Measurements from ENCODE around the gene PRKCE. TPM values are rescaled to one million over a fixed set of nuclear protein-coding genes. Genes with fewer than 3 reads are reported as not detected.

Gene PRKCE
- total RNA-seq, 2 experiments from 2014 or later = 12.5 to 13.6 TPM

- POLR2A ChIA-PET = no interaction called here
Observed at GRCh38 chr2:45973426-45973825, 322.0 kb downstream of the PRKCE start.

GRCh38 chr2:45974056-45974455 lies 322.6 kb downstream of the PRKCE start:
- Mint-ChIP-seq H3K4me3 (no peak overlapping the region), H3K4me1 (ENCODE audit: low read depth) (no peaks in the 10 kb centered on the region), H3K9me3 (no peaks in the 10 kb centered on the region), H3K27me3 (no peaks in the 10 kb centered on the region), H3K27ac (no peak overlapping the region), H3K36me3 (no peaks in the 10 kb centered on the region)
- DNase-seq = no peak
- CTCF ChIA-PET = no interaction called here
- POLR2A ChIA-PET = no interaction called here
- intact Hi-C loops (cut with micrococcal nuclease) = no loop called here

More at GRCh38 chr2:45973426-45973825, 322.0 kb downstream of the PRKCE start:
- no peaks in the 10 kb centered on the region for H3K4me1 Mint-ChIP-seq (ENCODE audit: low read depth)
- CTCF ChIA-PET = no interaction called here
- intact Hi-C loops (cut with micrococcal nuclease) = no loop called here
- H3K27ac Mint-ChIP-seq = no peak overlapping the region
- DNase-seq = no peak
- no peaks in the 10 kb centered on the region for H3K9me3 Mint-ChIP-seq
- H3K4me3 Mint-ChIP-seq = no peak overlapping the region
- H3K27me3 Mint-ChIP-seq = no peaks in the 10 kb centered on the region
- no peaks in the 10 kb centered on the region for H3K36me3 Mint-ChIP-seq

GRCh38 chr2:45974762-45975408 lies 323.4 kb downstream of the PRKCE start:
- POLR2A ChIA-PET = no interaction called here
- Mint-ChIP-seq H3K36me3 (no peaks in the 10 kb centered on the region), H3K27ac (no peak overlapping the region), H3K4me1 (ENCODE audit: low read depth) (no peaks in the 10 kb centered on the region), H3K9me3 (no peaks in the 10 kb centered on the region), H3K27me3 (no peaks in the 10 kb centered on the region), H3K4me3 (no peak overlapping the region)
- intact Hi-C loops (cut with micrococcal nuclease) = no loop called here
- CTCF ChIA-PET = no interaction called here
- DNase-seq = no peak

- Mint-ChIP-seq H3K4me3 (no peak overlapping the region), H3K27ac (no peak overlapping the region), H3K27me3 (no peaks in the 10 kb centered on the region), H3K36me3 (no peaks in the 10 kb centered on the region), H3K4me1 (ENCODE audit: low read depth) (no peaks in the 10 kb centered on the region), H3K9me3 (no peaks in the 10 kb centered on the region)
- intact Hi-C loops (cut with micrococcal nuclease) = no loop called here
- CTCF ChIA-PET = no interaction called here
- POLR2A ChIA-PET = no interaction called here
- DNase-seq = no peak
Observed at GRCh38 chr2:45975752-45976517, 324.5 kb downstream of the PRKCE start.

GRCh38 chr2:45978302-45978859 lies 326.9 kb downstream of the PRKCE start:
- ChIA-PET POLR2A (no interaction called here), CTCF (interaction anchor here (1.4 kb wide), 1 partner anchor 14 kb away, joined by 3 read pairs; no protein-coding TSS in a partner anchor)
- H3K4me1 Mint-ChIP-seq (ENCODE audit: low read depth) = no peaks in the 10 kb centered on the region
- no peak overlapping the region for H3K4me3 Mint-ChIP-seq
- H3K27ac Mint-ChIP-seq = no peak overlapping the region
- H3K36me3 Mint-ChIP-seq = no peaks in the 10 kb centered on the region
- no peak for DNase-seq
- intact Hi-C loops (cut with micrococcal nuclease) = no loop called here
- no peaks in the 10 kb centered on the region for H3K27me3 Mint-ChIP-seq
- no peaks in the 10 kb centered on the region for H3K9me3 Mint-ChIP-seq

- Mint-ChIP-seq H3K27ac (no peak overlapping the region), H3K4me1 (ENCODE audit: low read depth) (no peaks in the 10 kb centered on the region), H3K9me3 (no peaks in the 10 kb centered on the region), H3K36me3 (no peaks in the 10 kb centered on the region), H3K4me3 (no peak overlapping the region), H3K27me3 (no peaks in the 10 kb centered on the region)
- intact Hi-C loops (cut with micrococcal nuclease) = no loop called here
- ChIA-PET POLR2A (no interaction called here), CTCF (no interaction called here)
- DNase-seq = no peak
Observed at GRCh38 chr2:45979065-45979464, 327.6 kb downstream of the PRKCE start.

GRCh38 chr2:45980161-45980865 lies 328.8 kb downstream of the PRKCE start:
- no peak for DNase-seq
- Mint-ChIP-seq H3K4me3 (no peak overlapping the region), H3K9me3 (no peaks in the 10 kb centered on the region), H3K27ac (no peak overlapping the region), H3K4me1 (ENCODE audit: low read depth) (no peaks in the 10 kb centered on the region), H3K36me3 (no peaks in the 10 kb centered on the region), H3K27me3 (no peaks in the 10 kb centered on the region)
- intact Hi-C loops (cut with micrococcal nuclease) = no loop called here
- CTCF ChIA-PET = interaction anchor here (1.3 kb wide), 1 partner anchor 14 kb away, joined by 3 read pairs; no protein-coding TSS in a partner anchor
- POLR2A ChIA-PET = no interaction called here

GRCh38 chr2:45981384-45981930 lies 330.0 kb downstream of the PRKCE start:
- Mint-ChIP-seq H3K27me3 (no peaks in the 10 kb centered on the region), H3K9me3 (no peaks in the 10 kb centered on the region), H3K4me1 (ENCODE audit: low read depth) (no peaks in the 10 kb centered on the region), H3K36me3 (no peaks in the 10 kb centered on the region), H3K27ac (no peak overlapping the region), H3K4me3 (no peak overlapping the region)
- intact Hi-C loops (cut with micrococcal nuclease) = no loop called here
- no peak for DNase-seq
- ChIA-PET POLR2A (no interaction called here), CTCF (interaction anchor here (1.3 kb wide), 1 partner anchor 12 kb away, joined by 3 read pairs; no protein-coding TSS in a partner anchor)

GRCh38 chr2:45982096-45982495 lies 330.6 kb downstream of the PRKCE start:
- Mint-ChIP-seq H3K9me3 (no peaks in the 10 kb centered on the region), H3K27ac (no peak overlapping the region), H3K4me3 (no peak overlapping the region), H3K4me1 (ENCODE audit: low read depth) (no peaks in the 10 kb centered on the region), H3K27me3 (no peaks in the 10 kb centered on the region), H3K36me3 (no peaks in the 10 kb centered on the region)
- no peak for DNase-seq
- CTCF ChIA-PET = no interaction called here
- POLR2A ChIA-PET = no interaction called here
- intact Hi-C loops (cut with micrococcal nuclease) = no loop called here

- Mint-ChIP-seq H3K4me1 (ENCODE audit: low read depth) (no peaks in the 10 kb centered on the region), H3K9me3 (no peaks in the 10 kb centered on the region), H3K36me3 (no peaks in the 10 kb centered on the region), H3K27ac (no peak overlapping the region), H3K27me3 (no peaks in the 10 kb centered on the region), H3K4me3 (no peak overlapping the region)
- intact Hi-C loops (cut with micrococcal nuclease) = no loop called here
- ChIA-PET CTCF (no interaction called here), POLR2A (no interaction called here)
- DNase-seq = no peak
Observed at GRCh38 chr2:45983213-45983612, 331.7 kb downstream of the PRKCE start.

- Mint-ChIP-seq H3K27ac (no peak overlapping the region), H3K4me3 (no peak overlapping the region), H3K9me3 (no peaks in the 10 kb centered on the region), H3K4me1 (ENCODE audit: low read depth) (no peaks in the 10 kb centered on the region), H3K27me3 (no peaks in the 10 kb centered on the region), H3K36me3 (no peaks in the 10 kb centered on the region)
- ChIA-PET POLR2A (no interaction called here), CTCF (no interaction called here)
- intact Hi-C loops (cut with micrococcal nuclease) = no loop called here
- no peak for DNase-seq
Observed at GRCh38 chr2:45984366-45984765, 332.9 kb downstream of the PRKCE start.

- no peak overlapping the region for H3K27ac Mint-ChIP-seq
- no peak for DNase-seq
- ChIA-PET POLR2A (no interaction called here), CTCF (no interaction called here)
- H3K9me3 Mint-ChIP-seq = no peaks in the 10 kb centered on the region
- H3K27me3 Mint-ChIP-seq = no peaks in the 10 kb centered on the region
- H3K4me3 Mint-ChIP-seq = no peak overlapping the region
- intact Hi-C loops (cut with micrococcal nuclease) = no loop called here
- H3K4me1 Mint-ChIP-seq (ENCODE audit: low read depth) = no peaks in the 10 kb centered on the region
- H3K36me3 Mint-ChIP-seq = no peaks in the 10 kb centered on the region
Observed at GRCh38 chr2:45984896-45985473, 333.5 kb downstream of the PRKCE start.

Data from activated CD4-positive, alpha-beta memory T cell treated with anti-CD3 and anti-CD28 coated beads for 36 hours (primary cell).